ENCODE measurements around the gene MAPK1. TPM values are rescaled to one million over a fixed set of nuclear protein-coding genes. Genes with fewer than 3 reads are reported as not detected.

MAPK1 gene
- total and polyA plus RNA-seq, 9 of the 15 experiments (the other 6 are each of a cell fraction or from before 2014, with no cell fraction given): 46.3 to 575 (median 283) TPM

GRCh38 chr22:21915624-21916308, 48.3 kb upstream of the MAPK1 start (continued):
- no peak for TF ChIP-seq TAF7 (tag; IDR thresholded peaks at IDR 0.05)
- no peak for TF ChIP-seq CAMTA2 (CRISPR knock-in tag; conservative IDR thresholded peaks at IDR 0.05)
- no peak for TF ChIP-seq CBX8 (IDR thresholded peaks at IDR 0.05; ENCODE audit: borderline replicate concordance, extremely low read depth, low read depth, low read length, poor library complexity, severe bottlenecking)
- peak; percentile 29 for TF ChIP-seq RB1 (IDR thresholded peaks at IDR 0.05; ENCODE audit: low read depth)
- no peak for TF ChIP-seq SAP30 (IDR thresholded peaks at IDR 0.05; ENCODE audit: borderline replicate concordance, insufficient read depth, low read depth, low read length, poor library complexity, severe bottlenecking)
- no peak for TF ChIP-seq HDGF (IDR thresholded peaks at IDR 0.05)
- TF ChIP-seq, protein P1, sequence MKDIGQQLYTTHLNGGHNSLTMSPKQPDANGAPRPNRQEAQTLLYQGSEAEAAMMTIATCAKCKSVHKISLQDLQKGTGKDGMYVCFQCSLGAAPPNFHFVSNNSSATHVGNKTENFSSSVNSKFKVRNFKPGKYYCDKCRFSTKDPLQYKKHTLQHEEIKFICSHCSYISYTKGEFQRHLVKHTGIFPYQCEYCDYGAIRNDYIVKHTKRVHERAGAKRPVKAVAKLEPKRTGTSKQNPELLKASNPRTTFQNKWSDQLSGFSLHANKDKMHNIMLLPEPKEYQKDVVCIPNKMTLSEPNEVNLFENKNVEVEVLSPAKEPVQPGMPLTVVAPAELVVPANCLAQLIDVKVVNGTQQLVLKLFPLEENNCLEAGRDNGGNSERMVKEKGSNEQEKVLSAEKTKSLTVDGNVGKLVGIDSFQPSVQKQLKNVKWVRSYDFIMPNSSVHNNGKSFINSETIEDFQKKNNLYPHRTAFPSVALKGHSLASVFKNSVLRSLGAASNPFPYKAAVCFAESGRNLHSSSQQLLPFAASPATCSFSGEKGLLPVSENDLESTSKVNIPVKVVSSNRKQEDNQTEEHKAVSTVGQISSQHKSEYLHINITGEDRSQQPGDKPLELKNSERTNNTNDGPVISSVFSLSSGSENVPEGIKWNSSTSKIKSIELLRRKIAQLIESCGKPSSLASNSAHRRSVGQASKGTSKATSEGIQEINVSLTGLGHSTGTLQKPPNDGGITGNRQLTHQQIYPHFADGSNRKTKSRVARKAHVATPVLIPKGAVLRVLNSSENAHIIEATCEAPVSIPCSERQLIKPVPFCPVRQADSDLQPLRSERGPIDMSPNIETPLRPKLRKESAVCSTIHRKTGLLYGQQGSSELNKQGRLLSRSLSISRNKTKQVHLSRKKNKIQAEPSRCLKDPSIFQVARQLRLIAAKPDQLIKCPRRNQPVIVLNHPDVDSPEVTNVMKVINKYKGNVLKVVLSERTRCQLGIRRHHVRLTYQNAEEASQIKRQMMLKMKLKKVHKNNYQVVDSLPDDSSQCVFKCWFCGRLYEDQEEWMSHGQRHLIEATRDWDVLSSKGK (CRISPR knock-in tag; IDR thresholded peaks at IDR 0.05): no peak
- no peak for TF ChIP-seq GMEB1 (CRISPR knock-in tag; IDR thresholded peaks at IDR 0.05)
- TF ChIP-seq PHF21A (IDR thresholded peaks at IDR 0.05; ENCODE audit: borderline replicate concordance, low read depth): 0 out of 2 replicates have a peak, but pooled peaks have one; percentile 4
- TF ChIP-seq NRF1 (conservative IDR thresholded peaks at IDR 0.05 in 1 of 2, IDR thresholded peaks at IDR 0.05 in 1 of 2): no peak
- TF ChIP-seq SIX5 (IDR thresholded peaks at IDR 0.05; ENCODE audit: borderline replicate concordance in 1 of 2, insufficient read depth in 1 of 2, low read depth in 1 of 2, low read length in 2 of 2): peak in 1 of 2 experiments; percentile 7; a peak in 1 of 4 replicates
- TF ChIP-seq, protein P2, sequence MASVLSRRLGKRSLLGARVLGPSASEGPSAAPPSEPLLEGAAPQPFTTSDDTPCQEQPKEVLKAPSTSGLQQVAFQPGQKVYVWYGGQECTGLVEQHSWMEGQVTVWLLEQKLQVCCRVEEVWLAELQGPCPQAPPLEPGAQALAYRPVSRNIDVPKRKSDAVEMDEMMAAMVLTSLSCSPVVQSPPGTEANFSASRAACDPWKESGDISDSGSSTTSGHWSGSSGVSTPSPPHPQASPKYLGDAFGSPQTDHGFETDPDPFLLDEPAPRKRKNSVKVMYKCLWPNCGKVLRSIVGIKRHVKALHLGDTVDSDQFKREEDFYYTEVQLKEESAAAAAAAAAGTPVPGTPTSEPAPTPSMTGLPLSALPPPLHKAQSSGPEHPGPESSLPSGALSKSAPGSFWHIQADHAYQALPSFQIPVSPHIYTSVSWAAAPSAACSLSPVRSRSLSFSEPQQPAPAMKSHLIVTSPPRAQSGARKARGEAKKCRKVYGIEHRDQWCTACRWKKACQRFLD (CRISPR knock-in tag; IDR thresholded peaks at IDR 0.05): no peak
- no peak; the same call in 1 of the 2 replicates for TF ChIP-seq ZNF184 (CRISPR knock-in tag; IDR thresholded peaks at IDR 0.05)
- TF ChIP-seq, protein P3, sequence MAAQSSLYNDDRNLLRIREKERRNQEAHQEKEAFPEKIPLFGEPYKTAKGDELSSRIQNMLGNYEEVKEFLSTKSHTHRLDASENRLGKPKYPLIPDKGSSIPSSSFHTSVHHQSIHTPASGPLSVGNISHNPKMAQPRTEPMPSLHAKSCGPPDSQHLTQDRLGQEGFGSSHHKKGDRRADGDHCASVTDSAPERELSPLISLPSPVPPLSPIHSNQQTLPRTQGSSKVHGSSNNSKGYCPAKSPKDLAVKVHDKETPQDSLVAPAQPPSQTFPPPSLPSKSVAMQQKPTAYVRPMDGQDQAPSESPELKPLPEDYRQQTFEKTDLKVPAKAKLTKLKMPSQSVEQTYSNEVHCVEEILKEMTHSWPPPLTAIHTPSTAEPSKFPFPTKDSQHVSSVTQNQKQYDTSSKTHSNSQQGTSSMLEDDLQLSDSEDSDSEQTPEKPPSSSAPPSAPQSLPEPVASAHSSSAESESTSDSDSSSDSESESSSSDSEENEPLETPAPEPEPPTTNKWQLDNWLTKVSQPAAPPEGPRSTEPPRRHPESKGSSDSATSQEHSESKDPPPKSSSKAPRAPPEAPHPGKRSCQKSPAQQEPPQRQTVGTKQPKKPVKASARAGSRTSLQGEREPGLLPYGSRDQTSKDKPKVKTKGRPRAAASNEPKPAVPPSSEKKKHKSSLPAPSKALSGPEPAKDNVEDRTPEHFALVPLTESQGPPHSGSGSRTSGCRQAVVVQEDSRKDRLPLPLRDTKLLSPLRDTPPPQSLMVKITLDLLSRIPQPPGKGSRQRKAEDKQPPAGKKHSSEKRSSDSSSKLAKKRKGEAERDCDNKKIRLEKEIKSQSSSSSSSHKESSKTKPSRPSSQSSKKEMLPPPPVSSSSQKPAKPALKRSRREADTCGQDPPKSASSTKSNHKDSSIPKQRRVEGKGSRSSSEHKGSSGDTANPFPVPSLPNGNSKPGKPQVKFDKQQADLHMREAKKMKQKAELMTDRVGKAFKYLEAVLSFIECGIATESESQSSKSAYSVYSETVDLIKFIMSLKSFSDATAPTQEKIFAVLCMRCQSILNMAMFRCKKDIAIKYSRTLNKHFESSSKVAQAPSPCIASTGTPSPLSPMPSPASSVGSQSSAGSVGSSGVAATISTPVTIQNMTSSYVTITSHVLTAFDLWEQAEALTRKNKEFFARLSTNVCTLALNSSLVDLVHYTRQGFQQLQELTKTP (IDR thresholded peaks at IDR 0.05; ENCODE audit: low read depth in 1 of 2, partially characterized antibody in 2 of 2): no peak
